Esophagus muscularis mucosa (tissue), 4 donors: ENCODE measurements around the gene ULBP1. TPM values are rescaled to one million over a fixed set of nuclear protein-coding genes. Genes with fewer than 3 reads are reported as not detected.
"Not testable (repeated sequence)": the region's sequence is repeated elsewhere in the genome, so short reads cannot be mapped to it uniquely, and the experiment has no call there.

Source experiments
- DNase-seq: peaks from one replicate; pipeline ENCODE4 v3.0.0-alpha.2; 2017; ENCODE audit errors: extremely low spot score
- H3K27ac ChIP-seq, 4 donors: fragments of 200-600 bp; sonication (generic); replicated peaks in 1 of 4; 1 replicate in 3 of 4; 2 replicates in 1 of 4; pipeline ENCODE4 v1.5.1; 2016 to 2019; ENCODE audit warnings: mild to moderate bottlenecking in 1 of 4
- H3K27me3 ChIP-seq, 4 donors: fragments of 200-600 bp; sonication (generic); one replicate each; pipeline versions ENCODE4 v1.5.1 to v1.6.0; 2016 to 2019
- H3K36me3 ChIP-seq, 4 donors: fragments of 200-600 bp; sonication (generic); one replicate each; pipeline ENCODE4 v1.5.1; 2016 to 2019
- H3K4me1 ChIP-seq, 4 donors: fragments of 200-600 bp; sonication (generic); one replicate each; pipeline ENCODE4 v1.5.1; 2016 to 2019
- H3K4me3 ChIP-seq, 4 donors: fragments of 200-600 bp; sonication (generic); 1 replicate in 2 of 4; 2 replicates in 2 of 4; pipeline ENCODE4 v1.5.1; 2016 to 2019; ENCODE audit warnings: mild to moderate bottlenecking in 4 of 4, moderate library complexity in 1 of 4
- H3K9me3 ChIP-seq, 4 donors: fragments of 200-600 bp; sonication (generic); 1 replicate in 3 of 4; 2 replicates in 1 of 4; pipeline ENCODE4 v1.5.1; 2016 to 2019
- CTCF ChIP-seq, 3 experiments: fragments of 200-600 bp in 2 of 3; fragments of 450-650 bp in 1 of 3; sonication (generic) in 2 of 3; IDR thresholded peaks; one replicate each; pipeline ENCODE4 v1.5.1; 2017 to 2019; ENCODE audit warnings: antibody characterized with exemption in 3 of 3, mild to moderate bottlenecking in 2 of 3, moderate library complexity in 1 of 3
- EP300 ChIP-seq: sonication (generic); formaldehyde crosslinking; IDR thresholded peaks from one replicate; pipeline ENCODE4 v1.6.1; 2017; ENCODE audit warnings: antibody characterized with exemption
- POLR2A ChIP-seq: fragments of 450-650 bp; IDR thresholded peaks from one replicate; pipeline ENCODE4 v1.6.1; 2017; ENCODE audit warnings: antibody characterized with exemption, moderate library complexity, mild to moderate bottlenecking, low read depth
- POLR2AphosphoS5 ChIP-seq, 2 donors: sonication (generic); formaldehyde crosslinking; IDR thresholded peaks; one replicate each; pipeline ENCODE4 v1.6.1; 2017; ENCODE audit warnings: antibody characterized with exemption in 2 of 2
- WGBS: methylation state at CpG from one replicate; pipeline ENCODE4 v1.1.5; 2018; 5-methylcytosine and 5-hydroxymethylcytosine counted together
- intact Hi-C: fragments of 100-400 bp; cut with DNase I; formaldehyde crosslinking; loops from one replicate; pipeline ENCODE4 v1.15.1; 2023
- total RNA-seq, 4 donors: library from RNA; depleted of rRNA; stranded (reverse); fragments of >200 nt; gene quantifications; one replicate each; pipeline versions ENCODE4 v1.1.0 to v1.2.1, GENCODE V29; 2016

ULBP1 gene
- total RNA-seq, 4 donors from 2014 or later, result 0.17 TPM; not detected in 3

GRCh38 chr6:149934249-149935156, 29.2 kb upstream of the ULBP1 start:
- intact Hi-C loops, result loop anchor here (1.0 kb wide), 1 partner anchor 83 kb away; no protein-coding TSS in a partner anchor
- peaks cover 10 to 98% (median 55%) of the 10 kb centered on the region in 4 donors for H3K27me3 ChIP-seq
- peaks cover 11 to 15% (median 12%) of the 10 kb centered on the region in 4 donors for H3K4me1 ChIP-seq
- H3K9me3 ChIP-seq, result no peaks in the 10 kb centered on the region
- TF ChIP-seq POLR2AphosphoS5 (IDR thresholded peaks at IDR 0.05) (no peak), CTCF (IDR thresholded peaks at IDR 0.05) (peak; percentile 81 to 86 (median 85))
- H3K27ac ChIP-seq, result no peak overlapping the region
- no peak for DNase-seq
- 29% methylated on average over 11 of the region's 11 CpGs for WGBS
- H3K4me3 ChIP-seq, result no peak overlapping the region
- H3K36me3 ChIP-seq, result no peaks in the 10 kb centered on the region

- 67% methylated on average over 4 of the region's 4 CpGs for WGBS
- intact Hi-C loops, result no loop called here
These were observed 28.5 kb upstream of the ULBP1 start for GRCh38 chr6:149935246-149935645.

GRCh38 chr6:149935668-149936067, 28.1 kb upstream of the ULBP1 start:
- H3K4me3 ChIP-seq, result no peak overlapping the region
- 33% methylated on average over 1 of the region's 2 CpGs for WGBS
- DNase-seq, result peak; percentile 62
- H3K36me3 ChIP-seq, result no peaks in the 10 kb centered on the region
- intact Hi-C loops, result no loop called here
- peaks cover 18 to 98% (median 61%) of the 10 kb centered on the region in 4 donors for H3K27me3 ChIP-seq
- TF ChIP-seq CTCF (IDR thresholded peaks at IDR 0.05) (no peak), POLR2A (no peak), EP300 (no peak), POLR2AphosphoS5 (IDR thresholded peaks at IDR 0.05) (no peak)
- peaks cover 12 to 16% (median 13%) of the 10 kb centered on the region in 4 donors for H3K4me1 ChIP-seq
- no peaks in the 10 kb centered on the region for H3K9me3 ChIP-seq
- no peak overlapping the region for H3K27ac ChIP-seq

More at GRCh38 chr6:149935246-149935645, 28.5 kb upstream of the ULBP1 start:
- no peak for TF ChIP-seq CTCF (IDR thresholded peaks at IDR 0.05)
- no peak for TF ChIP-seq POLR2AphosphoS5 (IDR thresholded peaks at IDR 0.05)
- TF ChIP-seq EP300, result no peak
- TF ChIP-seq POLR2A, result no peak
- Histone ChIP-seq H3K4me3 (no peak overlapping the region), H3K36me3 (no peaks in the 10 kb centered on the region), H3K4me1 (peaks cover 11 to 16% (median 12%) of the 10 kb centered on the region in 4 donors), H3K27me3 (peaks cover 18 to 98% (median 58%) of the 10 kb centered on the region in 4 donors), H3K9me3 (no peaks in the 10 kb centered on the region), H3K27ac (no peak overlapping the region)
- DNase-seq, result no peak

GRCh38 chr6:149936743-149937142, 27.0 kb upstream of the ULBP1 start:
- Histone ChIP-seq H3K27me3 (peaks cover 18 to 98% (median 71%) of the 10 kb centered on the region in 4 donors), H3K36me3 (no peaks in the 10 kb centered on the region), H3K9me3 (no peaks in the 10 kb centered on the region), H3K4me3 (no peak overlapping the region), H3K4me1 (peaks cover 18 to 25% (median 24%) of the 10 kb centered on the region in 4 donors), H3K27ac (no peak overlapping the region)
- DNase-seq, result no peak
- intact Hi-C loops, result no loop called here
- no peak for TF ChIP-seq CTCF (IDR thresholded peaks at IDR 0.05)
- no peak for TF ChIP-seq POLR2AphosphoS5 (IDR thresholded peaks at IDR 0.05)
- no peak for TF ChIP-seq EP300
- TF ChIP-seq POLR2A, result no peak
- WGBS, result 51% methylated on average over 2 of the region's 2 CpGs

GRCh38 chr6:149938013-149938570, 25.7 kb upstream of the ULBP1 start:
- H3K27ac ChIP-seq, DNase-seq, H3K9me3 ChIP-seq, H3K36me3 ChIP-seq, intact Hi-C loops: not testable (repeated sequence)
- peaks cover 18 to 34% (median 31%) of the 10 kb centered on the region in 4 donors for H3K4me1 ChIP-seq
- peak overlapping the region; percentile 45 to 59 (median 48) for H3K4me3 ChIP-seq
- WGBS, result 7% methylated on average over 14 of the region's 20 CpGs
- peaks cover 18 to 98% (median 74%) of the 10 kb centered on the region in 4 donors for H3K27me3 ChIP-seq
